Measurements from ENCODE around the gene SLC22A14. TPM values are rescaled to one million over a fixed set of nuclear protein-coding genes. Genes with fewer than 3 reads are reported as not detected.

The SLC22A14 gene
- total and polyA plus RNA-seq, 9 of the 15 experiments (the other 6 are each of a cell fraction or from before 2014, with no cell fraction given), result 0.03 to 0.07 TPM; not detected in 7

GRCh38 chr3:38367779-38368178 lies 85.7 kb downstream of the SLC22A14 start:
- Histone ChIP-seq H3K9me1 (ENCODE audit: control insufficient read depth, insufficient read depth, low read length) (no peaks in the 10 kb centered on the region), H3K9ac (ENCODE audit: insufficient read depth in 1 of 2, low read depth in 2 of 2, low read length in 2 of 2) (no peak overlapping the region), H3K79me2 (ENCODE audit: control insufficient read depth, insufficient read depth, low read length) (no peaks in the 10 kb centered on the region), H3K27me3 (ENCODE audit: control insufficient read depth in 2 of 2, insufficient read depth in 2 of 2, low read length in 2 of 2) (no peaks in the 10 kb centered on the region), H3K4me3 (no peak overlapping the region), H3K9me3 (replicated peaks; ENCODE audit: control insufficient read depth, insufficient read depth, low read depth, low read length) (no peaks in the 10 kb centered on the region), H3K36me3 (ENCODE audit: control insufficient read depth, insufficient read depth, low read length) (peaks cover 97% of the 10 kb centered on the region; the same call in 2 of the 3 replicates), H3K4me2 (ENCODE audit: insufficient read depth, low read length) (no peak overlapping the region), H3K27ac (ENCODE audit: extremely low read depth, low read depth, low read length) (no peak overlapping the region), H2AFZ (ENCODE audit: low read depth, low read length) (no peak overlapping the region), H3K4me1 (replicated peaks in 1 of 2; ENCODE audit: control insufficient read depth in 2 of 2, insufficient read depth in 2 of 2, low read length in 2 of 2) (peaks cover 0 to 5% of the 10 kb centered on the region in 2 experiments; a peak in 1 of 5 replicates), H4K20me1 (replicated peaks; ENCODE audit: control insufficient read depth, insufficient read depth, low read length) (no peaks in the 10 kb centered on the region)
- 88% methylated on average over 3 of the region's 3 CpGs for WGBS (ENCODE audit: insufficient coverage, low coverage, missing lambda C conversion rate)
- TF ChIP-seq TAF7 (tag; IDR thresholded peaks at IDR 0.05), result no peak
- TF ChIP-seq THRA (IDR thresholded peaks at IDR 0.05), result no peak
- TF ChIP-seq FOXJ3 (CRISPR knock-in tag; IDR thresholded peaks at IDR 0.05), result no peak
- TF ChIP-seq ESRRA (IDR thresholded peaks at IDR 0.05; ENCODE audit: borderline replicate concordance, low read depth), result no peak
- no peak for TF ChIP-seq ZNF239 (CRISPR knock-in tag; IDR thresholded peaks at IDR 0.05)
- TF ChIP-seq NCOA2 (IDR thresholded peaks at IDR 0.05; ENCODE audit: partially characterized antibody in 2 of 2), result no peak
- TF ChIP-seq NFRKB (IDR thresholded peaks at IDR 0.05; ENCODE audit: low read depth), result no peak
- TF ChIP-seq CBX8 (IDR thresholded peaks at IDR 0.05; ENCODE audit: borderline replicate concordance, extremely low read depth, low read depth, low read length, poor library complexity, severe bottlenecking), result no peak
- no peak for TF ChIP-seq ZNF263 (CRISPR knock-in tag; IDR thresholded peaks at IDR 0.05; ENCODE audit: borderline replicate concordance)
- intact Hi-C loops (cut with micrococcal nuclease), result no loop called here
- DNase-seq (ENCODE audit: extremely low read depth in 1 of 4, low spot score in 3 of 4) (no peak), ATAC-seq (no peak), FAIRE-seq (no peak)
- in situ Hi-C loops (cut with MboI), result no loop called here
- ChIA-PET POLR2A (interaction anchor here (0.5 to 2.0 kb wide), 3 partner anchors 8 to 13 kb away, joined by 3 to 6 read pairs (median 3); no protein-coding TSS in a partner anchor), CTCF (ENCODE audit: low intra/inter-chr PET ratio) (no interaction called here)
- no TSS peak for BruUV-seq (replicated peaks)

Small RNA genes lying within 50 kb of the gene (small RNA-seq; reads per million reads assigned to genes)
- gene RNU6-235P, result not detected

Other genes with a start within 250 kb of the SLC22A14 start
Only the 7 nearest of the 8 such genes appear.
- gene ACAA1, start 145.2 kb upstream of the SLC22A14 start, total RNA-seq (2014; rRNA removed), result 55.0 and 66.3 TPM in 2 replicates
- 23.6 and 34.5 TPM in 2 replicates for gene ACAA1, start 145.2 kb upstream of the SLC22A14 start, total RNA-seq (2014; rRNA removed; fragmentation: Illumina TruSeq; extraction: Trizol)
- 53.5 and 62.3 TPM in 2 replicates for gene ACAA1, start 145.2 kb upstream of the SLC22A14 start, total RNA-seq (2015; rRNA removed; fragmentation: Illumina TruSeq; extraction: Trizol)
- 66.8 and 67.9 TPM in 2 replicates for gene ACAA1, start 145.2 kb upstream of the SLC22A14 start, total RNA-seq (2021)
- 60.2 and 92.0 TPM in 2 replicates for gene ACAA1, start 145.2 kb upstream of the SLC22A14 start, polyA plus RNA-seq (2011; rRNA removed)
- gene ACAA1, start 145.2 kb upstream of the SLC22A14 start, polyA plus RNA-seq (2014; fragmentation: Illumina TruSeq; extraction: Trizol), result 54.5 and 57.2 TPM in 2 replicates
- 1 to 10 TPM; 4.0 to 7.9 TPM for gene ACAA1, start 145.2 kb upstream of the SLC22A14 start, polyA plus RNA-seq (2014; fragmentation: Nextera tagmentation; extraction: Ambion mirVana)
- 88.9 and 96.0 TPM in 2 replicates for gene ACAA1, start 145.2 kb upstream of the SLC22A14 start, polyA plus RNA-seq (2014; rRNA removed)
- 13.3 and 25.3 TPM in 2 replicates for gene MYD88, start 143.6 kb upstream of the SLC22A14 start, total RNA-seq (2014; rRNA removed)
- gene MYD88, start 143.6 kb upstream of the SLC22A14 start, total RNA-seq (2014; rRNA removed; fragmentation: Illumina TruSeq; extraction: Trizol), result 3.2 and 3.3 TPM in 2 replicates
- gene MYD88, start 143.6 kb upstream of the SLC22A14 start, total RNA-seq (2015; rRNA removed; fragmentation: Illumina TruSeq; extraction: Trizol), result 4.1 and 5.0 TPM in 2 replicates
- 33.0 and 33.1 TPM in 2 replicates for gene MYD88, start 143.6 kb upstream of the SLC22A14 start, total RNA-seq (2021)
- gene MYD88, start 143.6 kb upstream of the SLC22A14 start, polyA plus RNA-seq (2011; rRNA removed), result 37.6 and 37.8 TPM in 2 replicates
- gene MYD88, start 143.6 kb upstream of the SLC22A14 start, polyA plus RNA-seq (2014; fragmentation: Illumina TruSeq; extraction: Trizol), result 39.2 and 47.3 TPM in 2 replicates
- gene MYD88, start 143.6 kb upstream of the SLC22A14 start, polyA plus RNA-seq (2014; fragmentation: Nextera tagmentation; extraction: Ambion mirVana), result 10 to 100 TPM; 19.5 to 37.7 TPM
- gene MYD88, start 143.6 kb upstream of the SLC22A14 start, polyA plus RNA-seq (2014; rRNA removed), result 27.6 and 37.7 TPM in 2 replicates
- gene OXSR1, start 116.8 kb upstream of the SLC22A14 start, total RNA-seq (2014; rRNA removed), result 32.8 and 35.0 TPM in 2 replicates
- 50.0 and 55.2 TPM in 2 replicates for gene OXSR1, start 116.8 kb upstream of the SLC22A14 start, total RNA-seq (2014; rRNA removed; fragmentation: Illumina TruSeq; extraction: Trizol)
- 44.7 and 47.6 TPM in 2 replicates for gene OXSR1, start 116.8 kb upstream of the SLC22A14 start, total RNA-seq (2015; rRNA removed; fragmentation: Illumina TruSeq; extraction: Trizol)
- 48.6 and 56.4 TPM in 2 replicates for gene OXSR1, start 116.8 kb upstream of the SLC22A14 start, total RNA-seq (2021)
- 63.4 and 87.6 TPM in 2 replicates for gene OXSR1, start 116.8 kb upstream of the SLC22A14 start, polyA plus RNA-seq (2011; rRNA removed)
- gene OXSR1, start 116.8 kb upstream of the SLC22A14 start, polyA plus RNA-seq (2014; fragmentation: Illumina TruSeq; extraction: Trizol), result 54.1 and 60.9 TPM in 2 replicates
- gene OXSR1, start 116.8 kb upstream of the SLC22A14 start, polyA plus RNA-seq (2014; fragmentation: Nextera tagmentation; extraction: Ambion mirVana), result 10 to 100 TPM; 15.7 to 19.8 TPM
- gene OXSR1, start 116.8 kb upstream of the SLC22A14 start, polyA plus RNA-seq (2014; rRNA removed), result 48.7 and 50.3 TPM in 2 replicates
- not detected in 2 replicates for gene SLC22A13, start 16.5 kb upstream of the SLC22A14 start, total RNA-seq (2014; rRNA removed)
- 0.13 and 0.18 TPM in 2 replicates for gene SLC22A13, start 16.5 kb upstream of the SLC22A14 start, total RNA-seq (2014; rRNA removed; fragmentation: Illumina TruSeq; extraction: Trizol)
- gene SLC22A13, start 16.5 kb upstream of the SLC22A14 start, total RNA-seq (2015; rRNA removed; fragmentation: Illumina TruSeq; extraction: Trizol), result 0.30 and 0.36 TPM in 2 replicates
- gene SLC22A13, start 16.5 kb upstream of the SLC22A14 start, total RNA-seq (2021), result 0.29 and 0.49 TPM in 2 replicates
- gene SLC22A13, start 16.5 kb upstream of the SLC22A14 start, polyA plus RNA-seq (2011; rRNA removed), result 0.15 and 0.19 TPM in 2 replicates
- gene SLC22A13, start 16.5 kb upstream of the SLC22A14 start, polyA plus RNA-seq (2014; fragmentation: Illumina TruSeq; extraction: Trizol), result 0.07 and 0.15 TPM in 2 replicates
- not detected for gene SLC22A13, start 16.5 kb upstream of the SLC22A14 start, polyA plus RNA-seq (2014; fragmentation: Nextera tagmentation; extraction: Ambion mirVana)
- gene SLC22A13, start 16.5 kb upstream of the SLC22A14 start, polyA plus RNA-seq (2014; rRNA removed), result 0.09 TPM in 1 of 2 replicates, not detected in the other
- gene XYLB, start 64.5 kb downstream of the SLC22A14 start, total RNA-seq (2014; rRNA removed), result 10.6 and 17.3 TPM in 2 replicates
- 10.6 and 13.2 TPM in 2 replicates for gene XYLB, start 64.5 kb downstream of the SLC22A14 start, total RNA-seq (2014; rRNA removed; fragmentation: Illumina TruSeq; extraction: Trizol)
- 12.5 and 14.6 TPM in 2 replicates for gene XYLB, start 64.5 kb downstream of the SLC22A14 start, total RNA-seq (2015; rRNA removed; fragmentation: Illumina TruSeq; extraction: Trizol)
- gene XYLB, start 64.5 kb downstream of the SLC22A14 start, total RNA-seq (2021), result 19.5 and 20.2 TPM in 2 replicates
- gene XYLB, start 64.5 kb downstream of the SLC22A14 start, polyA plus RNA-seq (2011; rRNA removed), result 12.7 and 15.1 TPM in 2 replicates
- 15.5 and 17.0 TPM in 2 replicates for gene XYLB, start 64.5 kb downstream of the SLC22A14 start, polyA plus RNA-seq (2014; fragmentation: Illumina TruSeq; extraction: Trizol)
- gene XYLB, start 64.5 kb downstream of the SLC22A14 start, polyA plus RNA-seq (2014; fragmentation: Nextera tagmentation; extraction: Ambion mirVana), result 1 to 10 TPM; 4.0 to 6.1 TPM
- 12.5 and 12.8 TPM in 2 replicates for gene XYLB, start 64.5 kb downstream of the SLC22A14 start, polyA plus RNA-seq (2014; rRNA removed)
- gene ACVR2B, start 171.6 kb downstream of the SLC22A14 start, total RNA-seq (2014; rRNA removed), result 10.8 and 11.8 TPM in 2 replicates
- gene ACVR2B, start 171.6 kb downstream of the SLC22A14 start, total RNA-seq (2014; rRNA removed; fragmentation: Illumina TruSeq; extraction: Trizol), result 13.9 and 15.0 TPM in 2 replicates
- 7.4 and 7.7 TPM in 2 replicates for gene ACVR2B, start 171.6 kb downstream of the SLC22A14 start, total RNA-seq (2015; rRNA removed; fragmentation: Illumina TruSeq; extraction: Trizol)
- gene ACVR2B, start 171.6 kb downstream of the SLC22A14 start, total RNA-seq (2021), result 20.5 and 23.7 TPM in 2 replicates
- gene ACVR2B, start 171.6 kb downstream of the SLC22A14 start, polyA plus RNA-seq (2011; rRNA removed), result 7.1 and 8.8 TPM in 2 replicates
- gene ACVR2B, start 171.6 kb downstream of the SLC22A14 start, polyA plus RNA-seq (2014; fragmentation: Illumina TruSeq; extraction: Trizol), result 5.9 and 6.2 TPM in 2 replicates
- 1 to 10 TPM; 1.8 to 2.6 TPM for gene ACVR2B, start 171.6 kb downstream of the SLC22A14 start, polyA plus RNA-seq (2014; fragmentation: Nextera tagmentation; extraction: Ambion mirVana)
- 5.5 and 5.8 TPM in 2 replicates for gene ACVR2B, start 171.6 kb downstream of the SLC22A14 start, polyA plus RNA-seq (2014; rRNA removed)
- 9.9 and 10.8 TPM in 2 replicates for gene EXOG, start 214.0 kb downstream of the SLC22A14 start, total RNA-seq (2014; rRNA removed)
- gene EXOG, start 214.0 kb downstream of the SLC22A14 start, total RNA-seq (2014; rRNA removed; fragmentation: Illumina TruSeq; extraction: Trizol), result 16.3 and 18.1 TPM in 2 replicates
- 13.6 and 15.7 TPM in 2 replicates for gene EXOG, start 214.0 kb downstream of the SLC22A14 start, total RNA-seq (2015; rRNA removed; fragmentation: Illumina TruSeq; extraction: Trizol)
- 14.4 and 14.5 TPM in 2 replicates for gene EXOG, start 214.0 kb downstream of the SLC22A14 start, total RNA-seq (2021)
- gene EXOG, start 214.0 kb downstream of the SLC22A14 start, polyA plus RNA-seq (2011; rRNA removed), result 12.0 and 16.9 TPM in 2 replicates
- gene EXOG, start 214.0 kb downstream of the SLC22A14 start, polyA plus RNA-seq (2014; fragmentation: Illumina TruSeq; extraction: Trizol), result 13.4 and 13.9 TPM in 2 replicates
- gene EXOG, start 214.0 kb downstream of the SLC22A14 start, polyA plus RNA-seq (2014; fragmentation: Nextera tagmentation; extraction: Ambion mirVana), result 10 to 100 TPM; 13.1 to 21.7 TPM
- 12.9 and 14.8 TPM in 2 replicates for gene EXOG, start 214.0 kb downstream of the SLC22A14 start, polyA plus RNA-seq (2014; rRNA removed)

Measured in K562 (cell line).